ENCODE measurements around the gene DSC2. TPM values are rescaled to one million over a fixed set of nuclear protein-coding genes. Genes with fewer than 3 reads are reported as not detected.

Gene DSC2
- total RNA-seq = 10 to 100 TPM; 58.4 to 72.4 TPM
- 22.7 TPM for polyA plus RNA-seq (2013, experiment 1 of 2)
- polyA plus RNA-seq (2013, experiment 2 of 2) = 21.9 TPM
- long read RNA-seq, experiment 1, full-length matches to known transcripts = 5 of 25 reads
- long read RNA-seq, experiment 1, partial matches to known transcripts = 9 of 25 reads
- long read RNA-seq, experiment 1, other reads (novel, unspliced or antisense) = 11 of 25 reads
- long read RNA-seq, experiment 2, full-length matches to known transcripts = 88 of 124 reads
- long read RNA-seq, experiment 2, partial matches to known transcripts = 14 of 124 reads
- long read RNA-seq, experiment 2, other reads (novel, unspliced or antisense) = 22 of 124 reads
- long read RNA-seq, experiment 3, full-length matches to known transcripts = 150 of 221 reads
- long read RNA-seq, experiment 3, partial matches to known transcripts = 51 of 221 reads
- long read RNA-seq, experiment 3, other reads (novel, unspliced or antisense) = 20 of 221 reads
- long read RNA-seq, experiment 4, partial matches to known transcripts = 0 of 1 reads
- long read RNA-seq, experiment 4, other reads (novel, unspliced or antisense) = 1 of 1 reads

- peak within 1 kb of the TSS; percentile 62 for H3K27ac ChIP-seq (ENCODE audit: low read depth, low read length)
- WGBS, 2 experiments (ENCODE audit: insufficient coverage in 1 of 2, insufficient read length in 1 of 2) = 0 to 1% methylated on average over 13 to 44 of the region's 44 CpGs
Observed at GRCh38 chr18:31102025-31102684, at the start of gene DSC2. TSS of gene DSC2 (minus strand) at chr18:31102421. CDS start at chr18:31101971, 450 bp downstream.

GRCh38 chr18:31149351-31149750, 47.1 kb upstream of the DSC2 start:
- DNase-seq = no peak
- H3K36me3 ChIP-seq (ENCODE audit: control insufficient read depth, insufficient read depth, low read length) = no peaks in the 10 kb centered on the region
- no peak overlapping the region for H3K9ac ChIP-seq (ENCODE audit: extremely low read depth, low read length, poor library complexity, severe bottlenecking)
- no peak for TF ChIP-seq CTCF (conservative IDR thresholded peaks at IDR 0.05)
- no peaks in the 10 kb centered on the region for H3K27me3 ChIP-seq (ENCODE audit: control insufficient read depth, insufficient read depth, low read length, poor library complexity, severe bottlenecking)
- H3K27me3 Mint-ChIP-seq (ENCODE audit: insufficient read depth) = no peaks in the 10 kb centered on the region
- H3K4me1 Mint-ChIP-seq = no peaks in the 10 kb centered on the region
- no peaks in the 10 kb centered on the region for H3K36me3 Mint-ChIP-seq (ENCODE audit: low read depth)
- H3K4me1 ChIP-seq (ENCODE audit: control insufficient read depth, insufficient read depth, low read length) = no peaks in the 10 kb centered on the region
- H3K27ac Mint-ChIP-seq = no peak overlapping the region
- no peak overlapping the region for H3K4me3 ChIP-seq (ENCODE audit: low read length)
- WGBS, 2 experiments (ENCODE audit: insufficient coverage in 1 of 2, insufficient read length in 1 of 2) = 75 to 87% methylated on average over 3 of the region's 3 CpGs
- peaks cover 4% of the 10 kb centered on the region for H3K9me3 Mint-ChIP-seq
- H3K9me3 ChIP-seq (ENCODE audit: control insufficient read depth, low read length) = peaks cover 6% of the 10 kb centered on the region
- no peak overlapping the region for H3K4me3 Mint-ChIP-seq
- no peak overlapping the region for H3K27ac ChIP-seq (ENCODE audit: low read depth, low read length)

More at GRCh38 chr18:31102025-31102684, at the start of gene DSC2:
- Histone ChIP-seq H3K9me3 (ENCODE audit: control insufficient read depth, low read length) (no peaks in the 10 kb centered on the region), H3K27me3 (ENCODE audit: control insufficient read depth, insufficient read depth, low read length, poor library complexity, severe bottlenecking) (no peaks in the 10 kb centered on the region), H3K4me1 (ENCODE audit: control insufficient read depth, insufficient read depth, low read length) (no peaks in the 10 kb centered on the region), H3K36me3 (ENCODE audit: control insufficient read depth, insufficient read depth, low read length) (no peaks in the 10 kb centered on the region), H3K4me3 (ENCODE audit: low read length) (peak within 1 kb of the TSS; percentile 92), H3K9ac (ENCODE audit: extremely low read depth, low read length, poor library complexity, severe bottlenecking) (peak within 1 kb of the TSS; percentile 84)
- peak; percentile 90 for DNase-seq
- H3K36me3 Mint-ChIP-seq (ENCODE audit: low read depth) = no peaks in the 10 kb centered on the region
- H3K4me3 Mint-ChIP-seq = peak within 1 kb of the TSS; percentile 94
- H3K4me1 Mint-ChIP-seq = peaks cover 30% of the 10 kb centered on the region
- H3K9me3 Mint-ChIP-seq = no peaks in the 10 kb centered on the region
- no peaks in the 10 kb centered on the region for H3K27me3 Mint-ChIP-seq (ENCODE audit: insufficient read depth)
- H3K27ac Mint-ChIP-seq = peak within 1 kb of the TSS; percentile 98
- TF ChIP-seq CTCF (conservative IDR thresholded peaks at IDR 0.05) = no peak

- no peaks in the 10 kb centered on the region for H3K36me3 Mint-ChIP-seq (ENCODE audit: low read depth)
- no peak for DNase-seq
- H3K27ac Mint-ChIP-seq = no peak overlapping the region
- H3K27me3 ChIP-seq (ENCODE audit: control insufficient read depth, insufficient read depth, low read length, poor library complexity, severe bottlenecking) = no peaks in the 10 kb centered on the region
- no peak overlapping the region for H3K4me3 ChIP-seq (ENCODE audit: low read length)
- no peaks in the 10 kb centered on the region for H3K4me1 ChIP-seq (ENCODE audit: control insufficient read depth, insufficient read depth, low read length)
- no peak overlapping the region for H3K27ac ChIP-seq (ENCODE audit: low read depth, low read length)
- no peak overlapping the region for H3K9ac ChIP-seq (ENCODE audit: extremely low read depth, low read length, poor library complexity, severe bottlenecking)
- peaks cover 6% of the 10 kb centered on the region for H3K9me3 ChIP-seq (ENCODE audit: control insufficient read depth, low read length)
- 93% methylated on average over 2 of the region's 3 CpGs; no CpG with 5 or more reads in 1 of the 2 experiments for WGBS, 2 experiments (ENCODE audit: insufficient coverage in 1 of 2, insufficient read length in 1 of 2)
- H3K4me3 Mint-ChIP-seq = no peak overlapping the region
- no peaks in the 10 kb centered on the region for H3K27me3 Mint-ChIP-seq (ENCODE audit: insufficient read depth)
- H3K9me3 Mint-ChIP-seq = peaks cover 4% of the 10 kb centered on the region
- TF ChIP-seq CTCF (conservative IDR thresholded peaks at IDR 0.05) = no peak
- no peaks in the 10 kb centered on the region for H3K36me3 ChIP-seq (ENCODE audit: control insufficient read depth, insufficient read depth, low read length)
- no peaks in the 10 kb centered on the region for H3K4me1 Mint-ChIP-seq
Observed at GRCh38 chr18:31148600-31148999, 46.4 kb upstream of the DSC2 start.

Measured in endodermal cell (in vitro differentiated cells).